ENCODE measurements around the gene UNC119B.
"Not testable (repeated sequence)": the region's sequence is repeated elsewhere in the genome, so short reads cannot be mapped to it uniquely, and the experiment has no call there.

The UNC119B gene

GRCh38 chr12:120720234-120720986, 10.2 kb downstream of the UNC119B start:
- no peak for DNase-seq

- no peak for DNase-seq
Observed at GRCh38 chr12:120720987-120721801, 10.9 kb downstream of the UNC119B start.

GRCh38 chr12:120721866-120722265, 11.6 kb downstream of the UNC119B start:
- no peak for DNase-seq

- no peak for DNase-seq
Observed at GRCh38 chr12:120722784-120723183, 12.5 kb downstream of the UNC119B start.

- DNase-seq = no peak
Observed at GRCh38 chr12:120724720-120725119, 14.5 kb downstream of the UNC119B start.

GRCh38 chr12:120725151-120725658, 14.9 kb downstream of the UNC119B start:
- DNase-seq = no peak

- peak; percentile 84 for DNase-seq
Observed at GRCh38 chr12:120725659-120726509, 15.6 kb downstream of the UNC119B start, which contains the start of gene ACADS. Gene ACADS (plus strand): TSS chr12:120725826. CDS start chr12:120725886, 60 bp downstream.

GRCh38 chr12:120726510-120726793, 16.2 kb downstream of the UNC119B start:
- DNase-seq = no peak

- no peak for DNase-seq
Observed at GRCh38 chr12:120726961-120727360, 16.7 kb downstream of the UNC119B start.

GRCh38 chr12:120732198-120732597, 21.9 kb downstream of the UNC119B start:
- not testable (repeated sequence) for DNase-seq

GRCh38 chr12:120733574-120733973, 23.3 kb downstream of the UNC119B start:
- no peak for DNase-seq

GRCh38 chr12:120734210-120734609, 24.0 kb downstream of the UNC119B start:
- no peak for DNase-seq

- no peak for DNase-seq
Observed at GRCh38 chr12:120735181-120735580, 24.9 kb downstream of the UNC119B start.

- DNase-seq = no peak
Observed at GRCh38 chr12:120736404-120737331, 26.4 kb downstream of the UNC119B start.

- DNase-seq = no peak
Observed at GRCh38 chr12:120737557-120738251, 27.4 kb downstream of the UNC119B start.

- DNase-seq = no peak
Observed at GRCh38 chr12:120738252-120739030, 28.2 kb downstream of the UNC119B start.

- no peak for DNase-seq
Observed at GRCh38 chr12:120739031-120739762, 28.9 kb downstream of the UNC119B start.

- DNase-seq = no peak
Observed at GRCh38 chr12:120739821-120740613, 29.8 kb downstream of the UNC119B start.

- DNase-seq = no peak
Observed at GRCh38 chr12:120740871-120741270, 30.6 kb downstream of the UNC119B start.
